ENCODE measurements around the gene TMEM179. TPM values are rescaled to one million over a fixed set of nuclear protein-coding genes. Genes with fewer than 3 reads are reported as not detected.

TMEM179 gene
- total and polyA plus RNA-seq, 2 of the 8 experiments (the other 6 are each of a cell fraction or from before 2014, with no cell fraction given), result 2.9 to 4.0 TPM

- no peaks in the 10 kb centered on the region for H3K23me2 ChIP-seq (ENCODE audit: low read depth, low read length)
- no peak for TF ChIP-seq JUND (IDR thresholded peaks at IDR 0.05; ENCODE audit: low read length)
- no peak for TF ChIP-seq SRF (IDR thresholded peaks at IDR 0.05; ENCODE audit: low read depth, low read length)
- no peak for TF ChIP-seq SIRT6 (IDR thresholded peaks at IDR 0.05; ENCODE audit: low read length)
- TF ChIP-seq RBBP5 (IDR thresholded peaks at IDR 0.05; ENCODE audit: borderline replicate concordance, low read depth, low read length), result no peak
- TF ChIP-seq CHD2 (IDR thresholded peaks at IDR 0.05; ENCODE audit: low read length), result no peak
- TF ChIP-seq POLR2A (IDR thresholded peaks at IDR 0.05; ENCODE audit: control extremely low read depth in 1 of 2, low read depth in 2 of 2, low read length in 2 of 2), result no peak
- no peak for TF ChIP-seq TAF1 (IDR thresholded peaks at IDR 0.05; ENCODE audit: low read depth, low read length)
- TF ChIP-seq SP4 (IDR thresholded peaks at IDR 0.05; ENCODE audit: low read length), result no peak
- TF ChIP-seq NANOG (IDR thresholded peaks at IDR 0.05; ENCODE audit: insufficient read depth, low read depth, low read length, poor library complexity, severe bottlenecking), result no peak
- no peak for TF ChIP-seq GTF2F1 (IDR thresholded peaks at IDR 0.05; ENCODE audit: borderline replicate concordance, low read depth, low read length)
- peaks cover 0 to 1% of the 10 kb centered on the region in 2 experiments for H4K20me1 ChIP-seq (replicated peaks in 1 of 2; ENCODE audit: control insufficient read depth in 1 of 2, insufficient read depth in 2 of 2, low read length in 2 of 2)
- no peaks in the 10 kb centered on the region for H3K9me3 ChIP-seq (ENCODE audit: insufficient read depth in 2 of 2, low read depth in 1 of 2, low read length in 1 of 2)
- H2AFZ ChIP-seq (ENCODE audit: low read length), result no peak overlapping the region
- H4K5ac ChIP-seq (ENCODE audit: insufficient read length, low read depth, low read length), result no peak overlapping the region
- no peak overlapping the region for H2BK12ac ChIP-seq (ENCODE audit: low read depth, low read length)
- no peak overlapping the region for H3K4me3 ChIP-seq (ENCODE audit: extremely low read depth in 1 of 4, insufficient read depth in 2 of 4, low read depth in 3 of 4, low read length in 4 of 4)
- no peaks in the 10 kb centered on the region; a peak in 2 of 7 replicates for H3K27me3 ChIP-seq (replicated peaks in 1 of 4; ENCODE audit: control insufficient read depth in 3 of 4, extremely low read depth in 1 of 4, insufficient read depth in 3 of 4, low read length in 3 of 4)
- H3K9ac ChIP-seq (replicated peaks in 1 of 4; ENCODE audit: extremely low read depth in 1 of 4, low read depth in 3 of 4, low read length in 3 of 4), result no peak overlapping the region
- no peak for FAIRE-seq
- H3K23ac ChIP-seq (ENCODE audit: insufficient read length), result no peak overlapping the region
- CTCF ChIA-PET (ENCODE audit: partially characterized antibody), result interaction anchor here (1.0 to 1.8 kb wide), 3 partner anchors 13 to 354 kb away, joined by 3 to 4 read pairs (median 4); no protein-coding TSS in a partner anchor
- no peak overlapping the region for H3K56ac ChIP-seq (replicated peaks; ENCODE audit: insufficient read length, low read depth, low read length)
- POLR2A ChIA-PET (ENCODE audit: partially characterized antibody), result no interaction called here
- H3K79me1 ChIP-seq (ENCODE audit: low read depth, low read length), result no peaks in the 10 kb centered on the region
- H3K27ac ChIP-seq (ENCODE audit: low read depth, low read length), result no peak overlapping the region
- H2AK5ac ChIP-seq (ENCODE audit: low read depth, low read length), result no peak overlapping the region
- DNase-seq (ENCODE audit: low read depth in 1 of 2, low spot score in 2 of 2), result no peak
- WGBS, 2 experiments (ENCODE audit: extremely low coverage in 1 of 2, insufficient coverage in 1 of 2, insufficient read length in 1 of 2, insufficient replicate concordance in 2 of 2, low coverage in 1 of 2, low lambda C conversion rate in 2 of 2, missing lambda C conversion rate in 1 of 2), result 82% methylated on average over 9 of the region's 9 CpGs; no CpG with 5 or more reads in 1 of the 2 experiments
- H3K4ac ChIP-seq (replicated peaks; ENCODE audit: insufficient read length, low read depth, low read length), result no peak overlapping the region
- H4K91ac ChIP-seq (replicated peaks; ENCODE audit: insufficient read length, low read length), result no peak overlapping the region
- no peak overlapping the region for H2BK5ac ChIP-seq (ENCODE audit: low read depth, low read length)
- H3K14ac ChIP-seq (ENCODE audit: insufficient read length), result no peak overlapping the region
- H3K4me1 ChIP-seq (replicated peaks in 1 of 4; ENCODE audit: control insufficient read depth in 3 of 4, insufficient read depth in 4 of 4, low read length in 3 of 4), result peaks cover 0 to 6% (median under 1%) of the 10 kb centered on the region in 4 experiments; a peak in 3 of 7 replicates
- no peak overlapping the region for H2BK20ac ChIP-seq (ENCODE audit: low read length)
- no peaks in the 10 kb centered on the region for H3K36me3 ChIP-seq (ENCODE audit: control insufficient read depth in 2 of 4, insufficient read depth in 4 of 4, low read length in 3 of 4)
- no peak overlapping the region for H3K18ac ChIP-seq (ENCODE audit: extremely low read depth, low read length)
- H4K8ac ChIP-seq (ENCODE audit: extremely low read depth, insufficient read depth, low read length), result no peak overlapping the region
- no peak overlapping the region for H3K4me2 ChIP-seq (ENCODE audit: insufficient read depth in 1 of 2, low read depth in 2 of 2, low read length in 2 of 2)
- no peaks in the 10 kb centered on the region for H3K79me2 ChIP-seq (ENCODE audit: control insufficient read depth in 1 of 2, insufficient read depth in 2 of 2, low read length in 2 of 2)
- no peak overlapping the region for H2BK120ac ChIP-seq (replicated peaks; ENCODE audit: low read depth, low read length)
- H2BK15ac ChIP-seq (ENCODE audit: low read length), result no peak overlapping the region
Observed at GRCh38 chr14:104567957-104568225, 36.7 kb downstream of the TMEM179 start.

Data from H1 (cell line).